H54 (cell line): Measurements from ENCODE around the gene SLBP.

Experiments used
- DNase-seq: peaks from one replicate; pipeline ENCODE4 v3.0.0; 2011; ENCODE audit warnings: low spot score, mixed read lengths; ENCODE audit not compliant: insufficient read length
- FAIRE-seq: peaks from 3 replicates; lab custom pipeline; 2011; peaks lifted over from hg19 to GRCh38; lab: Jason Lieb, UNC
- POLR2A ChIP-seq: IDR thresholded peaks from 2 replicates; pipeline ENCODE4 v1.6.1; 2011; ENCODE audit warnings: low read depth, mild to moderate bottlenecking, low read length

Gene SLBP

DNA sequence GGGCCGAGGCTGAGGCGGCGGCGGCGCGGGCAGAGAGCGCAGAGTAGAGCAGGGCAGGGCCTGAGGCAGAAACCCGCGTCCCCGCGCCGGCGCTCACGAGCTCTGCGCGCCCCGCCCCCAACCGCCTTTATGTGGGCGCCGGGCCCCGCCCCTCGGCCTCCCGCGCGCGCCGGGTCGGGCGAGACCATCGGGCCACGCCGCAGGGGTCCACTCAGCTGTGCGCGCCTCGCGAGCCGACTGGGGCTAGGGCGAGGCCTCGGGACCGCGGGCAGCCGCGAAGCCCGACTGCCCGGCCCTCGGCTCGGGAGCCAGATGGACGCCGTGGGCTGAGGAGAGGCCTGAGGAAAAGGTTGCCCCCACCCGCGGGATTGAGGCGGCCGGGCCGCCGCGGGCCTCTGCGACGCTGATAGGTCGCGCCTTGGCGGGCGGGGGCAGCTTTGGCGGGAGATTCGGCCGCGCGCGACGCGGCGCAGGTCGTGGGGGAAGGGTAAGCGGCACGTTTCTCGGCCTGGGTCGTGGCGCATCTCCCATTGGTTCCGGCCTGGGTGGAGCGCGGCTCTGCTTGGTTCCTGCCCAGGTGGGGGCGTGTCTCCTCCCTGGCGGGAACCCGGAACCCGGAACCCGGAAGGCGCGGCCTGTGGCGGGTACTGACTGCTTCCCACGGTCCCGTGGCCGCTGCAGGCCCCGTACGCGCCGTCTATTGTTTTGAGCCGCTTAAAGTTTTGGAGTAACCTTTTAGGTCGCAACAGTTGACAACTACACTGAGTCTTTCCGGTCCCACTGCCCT lies at the start of gene SLBP:
SLBP (minus strand) TSS at position 104 of the 787 bp plus-strand sequence. CDS start 131 bp downstream, outside the sequence.
- DNase-seq (peak; percentile 87), FAIRE-seq (no peak)
- peak; percentile 93 for TF ChIP-seq POLR2A

DNA sequence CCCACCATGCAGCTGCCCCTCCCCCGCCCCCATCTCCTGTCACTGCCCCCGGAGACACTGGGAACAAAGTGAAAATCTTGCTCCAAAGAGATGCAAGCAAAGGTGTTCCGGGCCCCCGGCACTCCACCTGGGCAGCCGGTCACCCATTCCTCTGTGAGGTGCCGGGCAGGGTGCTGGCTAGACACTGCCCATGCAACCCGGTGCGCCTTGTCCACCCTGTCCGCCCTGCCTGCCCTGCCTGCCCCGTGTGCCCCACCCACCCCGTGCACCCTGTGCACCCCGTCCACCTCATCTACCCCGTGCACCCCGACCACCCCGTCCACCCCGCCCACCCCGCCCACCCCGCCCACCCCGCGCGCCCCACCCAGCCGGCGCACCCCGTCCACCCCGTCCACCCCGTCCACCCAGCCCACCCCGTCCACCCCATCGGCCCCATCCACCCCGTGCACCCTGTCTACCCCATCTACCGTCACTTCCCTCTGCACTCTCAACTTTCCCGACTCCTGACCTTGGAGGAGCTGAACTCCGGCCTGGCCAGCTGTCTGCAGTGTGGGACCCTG lies 49.1 kb upstream of the SLBP start:
- DNase-seq (no peak), FAIRE-seq (no peak)
- no peak for TF ChIP-seq POLR2A

GRCh38 chr4:1760521-1761071 lies 48.5 kb upstream of the SLBP start:
- DNase-seq (no peak), FAIRE-seq (no peak)
- no peak for TF ChIP-seq POLR2A

- no peak for TF ChIP-seq POLR2A
- no peak for FAIRE-seq
- DNase-seq, result no peak
Measured at GRCh38 chr4:1759818-1760223, 47.7 kb upstream of the SLBP start.

DNA sequence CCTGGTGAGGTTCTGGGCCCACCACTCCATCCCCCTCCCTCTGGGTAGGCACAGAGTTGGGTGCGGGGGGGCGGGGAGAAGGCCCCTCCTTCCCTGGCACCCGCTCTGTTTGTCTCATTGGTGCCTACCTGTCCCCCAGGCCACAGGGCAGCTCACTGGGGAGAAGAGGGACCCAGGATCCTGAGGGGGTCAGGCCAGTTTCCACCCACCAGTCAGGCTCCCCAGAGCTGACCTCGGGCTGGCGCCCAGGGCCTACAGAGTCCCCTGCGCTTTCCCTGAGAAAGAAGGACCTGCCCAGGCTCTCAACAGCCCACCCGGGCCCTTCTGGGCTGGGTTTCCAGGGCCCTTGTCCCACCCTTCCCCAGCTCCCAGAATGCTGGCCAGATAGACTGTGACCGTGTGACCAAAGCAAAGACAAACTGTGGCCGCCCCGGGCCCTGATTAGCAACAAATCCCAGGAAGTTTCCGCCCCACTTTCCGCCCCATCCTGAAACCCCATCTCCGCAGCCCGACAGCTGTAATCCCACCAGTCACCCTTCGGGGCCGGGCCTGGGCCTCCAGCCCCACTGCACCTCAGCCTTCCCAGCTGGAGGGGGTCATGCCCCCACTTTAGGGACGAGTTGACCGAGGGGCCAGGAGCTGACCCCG lies 47.2 kb upstream of the SLBP start:
- no peak for DNase-seq
- FAIRE-seq, result no peak
- no peak for TF ChIP-seq POLR2A

- DNase-seq, result no peak
- no peak for TF ChIP-seq POLR2A
- FAIRE-seq, result no peak
Measured at GRCh38 chr4:1758306-1759121, 46.4 kb upstream of the SLBP start.

- TF ChIP-seq POLR2A, result no peak
- DNase-seq (no peak), FAIRE-seq (no peak)
Measured at GRCh38 chr4:1757836-1758235, 45.7 kb upstream of the SLBP start.

GRCh38 chr4:1756893-1757779 lies 45.0 kb upstream of the SLBP start:
- no peak for DNase-seq
- TF ChIP-seq POLR2A, result no peak
- FAIRE-seq, result no peak

GRCh38 chr4:1756079-1756478 lies 44.0 kb upstream of the SLBP start:
- TF ChIP-seq POLR2A, result no peak
- DNase-seq, result no peak
- no peak for FAIRE-seq

DNA sequence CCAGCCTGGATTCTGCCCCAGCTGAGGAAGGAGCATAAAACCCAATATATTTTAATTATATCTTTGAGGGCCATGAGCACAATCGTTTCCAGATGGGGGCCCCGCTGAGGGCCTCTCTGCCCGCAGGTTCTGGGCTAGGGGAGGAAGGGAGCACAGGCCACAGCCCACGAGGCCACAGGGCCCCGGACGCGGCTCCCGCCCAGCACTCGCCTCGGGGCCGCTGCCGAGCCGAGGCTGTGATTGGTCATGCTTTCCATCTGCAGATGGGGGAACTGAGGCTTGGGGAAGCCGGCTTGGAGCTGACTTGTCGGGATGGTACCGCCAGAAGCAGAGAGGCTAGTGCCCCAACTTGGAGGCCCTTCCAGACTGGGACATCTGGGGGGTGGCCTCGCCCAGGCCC lies 43.2 kb upstream of the SLBP start:
- DNase-seq (no peak), FAIRE-seq (no peak)
- TF ChIP-seq POLR2A, result no peak

GRCh38 chr4:1754336-1754735 lies 42.2 kb upstream of the SLBP start:
- DNase-seq, result no peak
- no peak for TF ChIP-seq POLR2A

GRCh38 chr4:1753697-1754311 lies 41.7 kb upstream of the SLBP start:
- DNase-seq (no peak), FAIRE-seq (no peak)
- TF ChIP-seq POLR2A, result no peak

More at GRCh38 chr4:1754336-1754735, 42.2 kb upstream of the SLBP start:
- FAIRE-seq, result no peak
